ENCODE results near the gene SH3GL3.

The SH3GL3 gene

GRCh38 chr15:83510001-83510400 lies 62.9 kb downstream of the SH3GL3 start:
- CTCF ChIA-PET: interaction anchor here (1.0 to 1.2 kb wide), 2 partner anchors 10 to 63 kb away, joined by 3 read pairs; partner anchors contain the start of gene SH3GL3
- POLR2A ChIA-PET: no interaction called here

GRCh38 chr15:83512459-83512858 lies 65.3 kb downstream of the SH3GL3 start:
- CTCF ChIA-PET: interaction anchor here (1.2 kb wide), 1 partner anchor 53 kb away, joined by 4 read pairs; no protein-coding TSS in a partner anchor
- no peaks in the 10 kb centered on the region for H3K9me3 ChIP-seq (ENCODE audit: control insufficient read depth, insufficient read depth, low read depth, low read length)
- POLR2A ChIA-PET: no interaction called here

More at GRCh38 chr15:83510001-83510400, 62.9 kb downstream of the SH3GL3 start:
- TF ChIP-seq ZNF549 (tag by site-specific recombination; IDR thresholded peaks at IDR 0.05) (no peak), HOXD13 (CRISPR knock-in tag; IDR thresholded peaks at IDR 0.05; ENCODE audit: borderline replicate concordance) (no peak), GFI1B (tag by site-specific recombination; IDR thresholded peaks at IDR 0.05) (no peak), ZNF677 (tag by site-specific recombination; IDR thresholded peaks at IDR 0.05) (no peak), ATF2 (tag by site-specific recombination; IDR thresholded peaks at IDR 0.05; ENCODE audit: low read depth) (no peak), YY1 (tag by site-specific recombination; IDR thresholded peaks at IDR 0.05) (no peak), ZNF10 (tag by site-specific recombination; IDR thresholded peaks at IDR 0.05) (no peak), ZNF645 (tag by site-specific recombination; IDR thresholded peaks at IDR 0.05) (no peak), ZNF350 (tag by site-specific recombination; IDR thresholded peaks at IDR 0.05) (no peak), GLI4 (tag by site-specific recombination; IDR thresholded peaks at IDR 0.05) (no peak), ZSCAN30 (tag by site-specific recombination; IDR thresholded peaks at IDR 0.05) (no peak), SALL2 (tag by site-specific recombination; IDR thresholded peaks at IDR 0.05; ENCODE audit: borderline replicate concordance) (no peak), ZFP3 (tag by site-specific recombination; IDR thresholded peaks at IDR 0.05; ENCODE audit: low read depth) (no peak), ZBTB6 (tag by site-specific recombination; IDR thresholded peaks at IDR 0.05) (no peak), ZEB2 (tag by site-specific recombination; IDR thresholded peaks at IDR 0.05) (no peak), SP7 (tag by site-specific recombination; IDR thresholded peaks at IDR 0.05) (no peak), ZNF146 (tag by site-specific recombination; IDR thresholded peaks at IDR 0.05) (no peak)
- Histone ChIP-seq H3K4me1 (ENCODE audit: control insufficient read depth, insufficient read depth, low read length) (no peaks in the 10 kb centered on the region), H3K4me3 (ENCODE audit: low read depth, low read length) (no peak overlapping the region), H3K9me3 (ENCODE audit: control insufficient read depth, insufficient read depth, low read depth, low read length) (no peaks in the 10 kb centered on the region), H3K36me3 (ENCODE audit: control insufficient read depth in 2 of 2, insufficient read depth in 1 of 2, low read length in 2 of 2) (no peaks in the 10 kb centered on the region), H3K27ac (ENCODE audit: extremely low read depth, low read depth, low read length) (no peak overlapping the region)

More at GRCh38 chr15:83512459-83512858, 65.3 kb downstream of the SH3GL3 start:
- no peaks in the 10 kb centered on the region for H3K36me3 ChIP-seq (ENCODE audit: control insufficient read depth in 2 of 2, insufficient read depth in 1 of 2, low read length in 2 of 2)
- H3K4me1 ChIP-seq (ENCODE audit: control insufficient read depth, insufficient read depth, low read length): no peaks in the 10 kb centered on the region
- H3K4me3 ChIP-seq (ENCODE audit: low read depth, low read length): no peak overlapping the region
- H3K27ac ChIP-seq (ENCODE audit: extremely low read depth, low read depth, low read length): no peak overlapping the region
- TF ChIP-seq ZBTB10 (tag by site-specific recombination; IDR thresholded peaks at IDR 0.05) (no peak), HOXD13 (CRISPR knock-in tag; IDR thresholded peaks at IDR 0.05; ENCODE audit: borderline replicate concordance) (no peak), ZNF544 (tag by site-specific recombination; IDR thresholded peaks at IDR 0.05) (no peak), ZNF2 (tag by site-specific recombination; IDR thresholded peaks at IDR 0.05) (no peak), ZNF292 (tag by site-specific recombination; IDR thresholded peaks at IDR 0.05; ENCODE audit: borderline replicate concordance, low read depth) (no peak), ZBTB49 (tag by site-specific recombination; IDR thresholded peaks at IDR 0.05; ENCODE audit: low read depth) (no peak), ZNF37A (tag by site-specific recombination; IDR thresholded peaks at IDR 0.05) (no peak), ZNF473 (tag by site-specific recombination; IDR thresholded peaks at IDR 0.05) (no peak), OSR2 (tag by site-specific recombination; IDR thresholded peaks at IDR 0.05) (no peak)
